Measurements from ENCODE around the gene SYNJ1.
"Not testable (repeated sequence)": the region's sequence is repeated elsewhere in the genome, so short reads cannot be mapped to it uniquely, and the experiment has no call there.

Gene SYNJ1

DNA sequence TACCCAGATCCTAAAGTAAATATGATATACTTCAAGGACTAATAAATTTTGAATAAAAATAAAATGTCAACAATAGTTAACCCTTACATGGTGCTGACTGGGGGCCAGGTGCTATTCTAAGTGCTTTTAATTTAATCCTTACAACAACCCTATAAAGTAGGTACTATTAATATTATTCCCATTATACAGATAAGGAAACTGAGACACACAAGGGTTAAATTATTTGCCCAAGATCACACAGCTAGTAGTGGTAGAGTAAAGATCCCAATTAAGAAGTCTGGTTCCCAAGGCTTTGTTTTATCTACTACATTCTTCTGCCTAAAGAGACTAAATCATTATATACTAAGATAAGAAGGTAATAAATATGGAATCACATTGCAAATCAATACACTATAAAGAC is 34.2 kb downstream of the SYNJ1 start:
- DNase-seq, result no peak

DNA sequence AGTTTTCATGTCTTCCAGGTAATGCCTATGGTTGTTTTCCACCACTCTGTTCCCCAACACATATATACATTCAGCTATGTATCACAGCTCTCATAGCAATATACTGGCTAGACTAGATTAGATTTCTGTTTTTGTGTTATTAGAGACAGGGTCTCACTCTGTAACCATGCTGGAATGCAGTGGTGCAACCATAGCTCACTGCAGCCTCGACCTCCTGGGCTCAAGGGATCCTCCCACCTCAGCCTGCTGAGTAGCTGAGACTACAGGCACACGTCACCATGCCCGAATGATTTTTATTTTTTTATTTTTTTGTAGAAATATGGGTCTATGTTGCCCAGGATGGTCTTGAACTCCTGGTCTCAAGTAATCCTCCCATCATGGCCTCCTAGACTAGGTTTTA is 37.7 kb downstream of the SYNJ1 start:
- no peak for DNase-seq

DNA sequence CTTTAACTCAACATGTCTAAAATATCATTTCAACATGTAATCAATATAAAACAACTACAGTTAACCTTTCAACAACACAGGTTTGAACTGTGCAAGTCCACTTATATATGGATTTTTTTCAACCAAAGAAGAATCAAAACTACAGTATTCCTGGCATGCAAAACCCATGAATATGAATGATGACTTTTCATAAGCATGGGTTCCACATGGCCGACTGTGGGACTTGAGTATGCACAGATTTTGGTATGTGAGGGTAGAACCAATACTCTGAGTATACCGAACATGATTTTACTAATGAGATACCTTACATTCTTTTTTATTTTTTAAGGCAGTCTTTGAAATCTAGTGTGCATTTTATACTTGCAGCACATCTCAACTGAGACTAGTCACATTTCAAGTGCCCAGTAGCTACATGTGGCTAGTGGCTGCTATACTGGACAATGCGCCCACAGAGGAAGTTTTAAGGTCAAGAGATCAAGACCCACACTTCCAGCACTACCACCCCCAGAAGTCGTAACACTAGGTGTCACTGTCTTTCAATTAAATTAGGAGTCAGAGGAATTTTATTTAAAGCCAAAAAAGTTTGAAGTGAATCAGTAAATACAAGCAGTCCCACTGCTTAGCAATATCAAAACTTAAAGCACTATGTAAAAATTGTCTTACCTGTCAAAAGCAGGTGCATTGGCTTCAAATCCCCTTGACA is 40.0 kb downstream of the SYNJ1 start:
- no peak for DNase-seq

DNA sequence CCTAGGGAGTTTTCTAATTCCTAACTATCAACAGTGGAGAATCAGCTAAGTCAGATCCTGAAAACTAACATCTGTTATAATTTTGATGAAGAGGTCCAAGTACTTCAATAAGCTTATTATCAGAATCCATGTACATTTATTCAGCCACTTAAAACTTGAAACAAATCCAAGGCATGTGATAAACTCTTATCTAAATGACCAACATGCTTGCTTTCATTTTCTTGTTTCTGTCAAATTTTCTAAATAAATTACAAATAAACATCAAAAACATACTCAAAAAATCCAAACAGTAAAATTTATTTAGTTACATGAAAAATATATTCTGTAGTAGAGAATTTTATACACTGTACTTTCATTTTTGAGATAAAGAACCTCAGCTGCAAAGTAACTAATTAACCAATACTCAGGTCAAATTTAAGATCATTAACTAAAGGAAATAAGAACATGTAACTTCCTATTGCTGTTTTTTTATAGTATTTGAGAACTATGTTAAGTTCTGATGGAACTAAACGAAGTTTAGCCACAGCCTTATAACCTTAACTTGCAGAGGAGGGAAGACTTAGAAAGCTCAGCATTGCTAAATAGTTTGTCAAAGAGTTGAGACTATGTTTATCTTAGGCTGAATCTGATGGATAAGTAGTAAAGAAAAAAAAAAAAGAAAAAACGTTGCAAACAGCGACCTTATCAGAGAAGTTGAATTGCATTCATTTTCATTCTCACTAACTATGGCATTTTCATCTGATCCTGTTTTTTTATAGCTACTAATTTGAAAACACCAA is 44.9 kb downstream of the SYNJ1 start:
- DNase-seq, result no peak

DNA sequence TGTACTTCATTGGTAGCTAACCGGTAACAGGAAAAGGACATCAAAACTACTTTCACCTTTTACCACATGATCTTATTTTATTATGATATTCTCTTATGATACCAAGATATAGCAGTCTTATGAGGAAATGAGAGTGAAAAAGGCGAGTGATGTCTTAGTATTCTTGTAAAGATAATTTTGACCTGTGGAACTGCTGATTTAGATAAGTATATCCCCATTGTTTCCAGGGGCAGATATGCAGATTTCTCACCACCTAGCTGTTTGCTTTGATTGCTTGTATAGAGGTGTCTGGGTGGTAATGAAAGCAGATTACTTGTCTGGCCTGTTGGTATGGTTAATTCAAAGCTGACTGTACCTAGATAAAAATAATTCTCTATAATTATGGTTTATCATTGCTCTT is 53.1 kb downstream of the SYNJ1 start:
- DNase-seq, result no peak

DNA sequence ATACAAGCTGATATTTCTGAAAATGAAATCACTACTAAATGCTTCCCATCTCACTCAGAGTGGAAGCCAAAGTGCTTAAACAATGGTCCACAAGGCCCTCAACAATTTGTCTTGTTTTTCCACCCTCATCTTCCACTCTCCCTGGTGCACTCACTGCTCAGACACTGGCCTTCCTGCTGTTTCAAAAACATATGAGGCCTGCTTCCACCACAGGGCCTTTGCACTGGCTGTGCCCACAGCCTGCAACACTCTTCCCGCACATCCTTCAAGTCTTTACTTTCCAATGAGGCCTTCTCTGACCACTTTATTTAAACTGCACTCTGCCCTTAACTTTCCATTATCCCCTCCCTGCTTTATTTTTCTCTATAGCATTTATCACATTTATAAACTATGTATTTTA is 53.8 kb downstream of the SYNJ1 start:
- DNase-seq, result no peak

DNA sequence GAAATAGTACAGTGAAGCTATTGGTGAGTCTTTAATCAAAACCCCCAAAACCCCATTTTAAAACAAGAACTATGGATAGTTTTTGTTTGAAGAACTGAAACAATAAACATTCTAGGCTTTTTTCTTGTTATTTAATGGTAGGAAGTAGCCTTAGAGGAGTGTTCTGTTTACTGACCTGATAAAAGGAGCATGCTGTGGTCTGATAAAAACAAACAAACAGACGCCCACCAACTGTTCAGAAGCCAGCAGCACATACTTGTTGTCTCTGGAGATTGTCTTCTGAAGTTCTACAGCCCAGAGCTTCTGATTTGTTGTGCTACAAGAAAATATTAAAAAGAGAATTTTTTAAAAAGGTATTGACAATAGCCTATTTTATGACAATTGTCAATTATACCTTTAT is 61.6 kb downstream of the SYNJ1 start:
- no peak for DNase-seq

DNA sequence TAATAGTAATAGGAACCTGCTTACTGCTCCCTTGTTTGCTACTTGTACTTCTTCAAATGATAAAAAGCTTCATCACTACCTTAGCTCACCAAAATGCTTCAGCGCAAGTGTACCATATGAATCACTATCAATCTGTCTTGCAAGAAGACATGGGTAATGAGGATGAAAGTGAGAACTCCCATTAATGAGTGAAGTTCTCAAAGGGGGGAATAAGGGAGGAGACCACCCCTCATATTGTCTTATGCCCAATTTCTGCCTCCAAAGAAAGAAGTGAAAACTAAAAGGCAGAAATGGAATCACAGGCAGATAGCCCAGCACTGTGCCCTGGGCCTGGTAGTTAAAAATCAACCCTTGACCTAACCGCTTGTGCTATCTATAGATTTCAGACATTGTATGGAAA is 63.7 kb downstream of the SYNJ1 start:
- not testable (repeated sequence) for DNase-seq

DNA sequence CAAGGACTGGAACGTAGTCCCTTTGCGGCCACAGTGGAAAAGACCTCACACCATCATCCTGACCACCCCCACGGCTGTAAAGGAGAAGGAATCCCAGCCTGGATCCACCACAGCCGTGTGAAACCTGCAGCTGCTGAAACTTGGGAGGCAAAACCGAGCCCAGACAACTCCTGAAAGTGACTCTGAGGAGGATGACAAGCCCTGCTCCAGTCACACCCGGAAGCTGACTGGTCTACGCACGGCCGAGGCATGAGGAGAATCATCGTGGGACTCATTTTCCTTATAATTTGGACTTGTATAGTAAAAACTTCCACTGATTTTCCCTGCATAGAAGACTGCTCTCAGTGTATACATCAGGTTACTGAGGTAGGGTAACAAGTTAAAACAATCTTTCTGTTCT is 65.8 kb downstream of the SYNJ1 start:
- not testable (repeated sequence) for DNase-seq

DNA sequence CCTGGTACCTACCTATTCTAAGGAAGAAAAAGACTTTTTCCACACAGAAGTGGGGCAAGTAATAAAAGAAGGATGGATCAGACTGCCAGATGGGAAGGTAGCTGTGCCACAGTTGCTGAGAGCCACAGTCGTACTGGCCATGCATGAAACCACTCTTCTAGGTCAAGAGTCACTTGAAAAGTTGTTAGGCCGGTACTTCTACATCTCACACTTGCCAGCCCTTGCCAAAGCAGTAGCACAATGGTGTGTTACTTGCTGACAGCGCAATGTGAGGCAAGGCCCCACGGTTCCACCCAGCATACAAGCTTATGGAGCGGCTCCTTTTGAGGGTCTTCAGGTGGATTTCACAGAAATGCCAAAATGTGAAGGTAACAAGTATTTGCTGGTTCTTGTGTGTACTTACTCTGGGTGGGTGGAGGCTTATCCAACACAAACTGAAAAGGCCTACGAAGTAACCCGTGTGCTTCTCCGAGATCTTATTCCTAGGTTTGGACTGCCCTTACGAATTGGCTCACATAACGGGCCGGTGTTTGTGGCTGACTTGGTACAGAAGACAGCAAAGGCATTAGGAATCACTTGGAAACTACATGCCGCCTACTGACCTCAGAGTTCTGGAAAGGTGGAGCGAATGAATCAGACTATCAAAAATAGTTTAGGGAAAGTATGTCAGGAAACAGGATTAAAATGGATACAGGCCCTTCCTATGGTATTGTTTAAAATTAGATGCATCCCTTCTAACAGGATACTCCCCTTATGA is 66.6 kb downstream of the SYNJ1 start:
- DNase-seq, result peak; percentile 0

DNA sequence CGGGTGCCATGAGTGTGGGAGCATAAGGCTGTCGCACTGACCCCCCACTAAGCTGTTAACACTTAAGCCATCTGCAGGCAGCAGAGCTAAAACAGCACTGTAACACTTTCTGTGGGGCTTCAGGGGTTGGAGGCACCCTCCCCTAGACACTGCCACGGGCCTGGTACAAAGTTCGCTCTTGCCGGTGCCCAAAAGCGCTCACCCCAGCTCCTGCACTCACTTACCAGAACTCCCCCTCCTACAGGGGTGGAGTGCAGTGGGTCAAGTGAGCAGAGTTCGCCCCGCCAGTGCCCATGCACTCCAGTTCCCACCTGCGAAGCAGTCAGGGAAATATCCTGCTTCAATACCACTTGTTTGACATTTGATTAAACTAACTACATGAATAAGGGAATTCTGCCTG is 69.3 kb downstream of the SYNJ1 start:
- DNase-seq, result no peak

DNA sequence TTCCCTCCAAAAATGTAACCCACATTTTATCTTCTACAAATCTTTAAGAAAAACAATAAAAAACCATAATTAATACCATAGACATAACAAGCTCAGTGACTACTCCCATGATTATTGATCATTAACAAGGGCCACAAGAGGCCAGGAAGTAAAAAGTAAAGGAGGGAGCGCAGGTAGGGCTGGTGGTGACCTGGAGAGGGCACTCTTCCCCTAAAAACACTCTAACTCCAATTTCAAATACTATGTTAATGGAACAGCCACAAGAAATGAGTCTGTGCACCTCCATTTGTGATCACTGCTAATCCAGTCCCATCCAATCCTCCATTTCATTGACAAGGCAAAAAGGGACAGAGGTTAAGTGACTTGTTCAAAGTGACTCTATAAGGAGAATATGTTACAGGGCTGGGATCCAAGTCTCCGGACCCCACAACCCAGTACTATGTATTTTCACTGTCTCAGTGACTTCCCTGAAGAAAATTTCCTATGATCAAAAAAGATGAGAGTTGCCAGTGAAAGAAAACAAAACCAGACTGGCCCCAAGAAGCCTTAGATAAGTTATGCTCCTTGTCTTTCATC is 74.4 kb downstream of the SYNJ1 start:
- peak; percentile 4 for DNase-seq

DNA sequence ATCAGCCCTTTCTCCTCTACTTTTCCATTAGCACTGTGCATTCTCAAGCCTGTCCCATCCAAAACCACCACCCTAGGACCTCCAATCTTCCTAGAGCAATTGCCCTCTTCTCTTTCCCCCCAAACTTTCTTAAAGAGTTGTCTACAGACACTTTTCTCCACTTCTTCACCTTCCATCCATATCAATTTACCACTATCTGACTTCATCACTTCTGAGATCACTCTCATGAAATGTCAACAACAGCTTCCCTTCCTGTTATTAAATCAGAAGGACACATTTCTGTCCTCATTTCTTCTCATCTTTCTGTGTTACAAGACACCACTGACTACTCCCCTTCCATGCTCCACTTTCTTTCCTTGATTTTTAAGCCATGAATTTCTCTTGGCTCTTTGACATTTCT is 79.6 kb downstream of the SYNJ1 start:
- DNase-seq, result no peak

DNA sequence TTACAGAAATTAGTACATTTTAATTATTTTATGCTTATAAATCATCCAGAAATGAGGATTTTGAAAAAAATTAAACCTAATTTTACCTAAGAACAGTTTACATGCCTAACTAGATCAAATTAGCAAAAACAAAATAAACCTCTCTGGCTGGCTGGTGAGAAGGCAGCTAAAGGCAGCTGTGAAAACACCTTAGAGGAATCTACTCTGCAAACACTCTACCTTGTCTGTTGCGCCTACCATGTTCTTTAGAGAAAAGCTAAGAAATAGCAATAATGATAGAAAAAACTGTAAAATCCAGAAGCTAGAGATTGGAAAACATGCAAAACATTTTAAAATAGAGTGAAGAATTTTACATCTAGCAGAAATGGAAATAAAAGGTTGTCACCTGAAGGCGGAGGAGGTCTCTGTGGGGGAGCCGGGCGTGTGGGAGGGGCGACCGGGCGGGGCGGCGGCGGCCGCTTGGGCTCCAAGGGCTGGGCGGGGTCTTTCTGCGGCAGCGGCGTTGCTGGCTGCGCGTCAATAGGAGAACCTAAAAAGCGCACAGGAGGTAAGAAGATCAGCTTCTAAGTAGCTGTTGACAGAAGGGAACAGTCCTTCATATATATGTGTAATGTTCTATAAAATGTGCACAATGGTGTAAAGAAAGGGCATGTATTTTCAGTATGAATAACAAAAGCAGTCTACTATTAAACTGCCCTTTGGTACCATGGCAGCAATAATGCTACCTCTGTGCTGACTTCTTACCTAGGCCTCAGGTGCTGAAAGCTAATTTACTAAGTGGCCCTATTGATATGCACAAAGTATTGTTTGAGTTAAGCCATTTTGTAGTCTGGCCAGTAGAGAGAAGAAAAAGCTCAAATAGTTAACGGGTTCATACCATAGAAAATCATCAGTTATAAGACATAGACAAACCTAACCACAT is 82.3 kb downstream of the SYNJ1 start:
- DNase-seq, result no peak

DNA sequence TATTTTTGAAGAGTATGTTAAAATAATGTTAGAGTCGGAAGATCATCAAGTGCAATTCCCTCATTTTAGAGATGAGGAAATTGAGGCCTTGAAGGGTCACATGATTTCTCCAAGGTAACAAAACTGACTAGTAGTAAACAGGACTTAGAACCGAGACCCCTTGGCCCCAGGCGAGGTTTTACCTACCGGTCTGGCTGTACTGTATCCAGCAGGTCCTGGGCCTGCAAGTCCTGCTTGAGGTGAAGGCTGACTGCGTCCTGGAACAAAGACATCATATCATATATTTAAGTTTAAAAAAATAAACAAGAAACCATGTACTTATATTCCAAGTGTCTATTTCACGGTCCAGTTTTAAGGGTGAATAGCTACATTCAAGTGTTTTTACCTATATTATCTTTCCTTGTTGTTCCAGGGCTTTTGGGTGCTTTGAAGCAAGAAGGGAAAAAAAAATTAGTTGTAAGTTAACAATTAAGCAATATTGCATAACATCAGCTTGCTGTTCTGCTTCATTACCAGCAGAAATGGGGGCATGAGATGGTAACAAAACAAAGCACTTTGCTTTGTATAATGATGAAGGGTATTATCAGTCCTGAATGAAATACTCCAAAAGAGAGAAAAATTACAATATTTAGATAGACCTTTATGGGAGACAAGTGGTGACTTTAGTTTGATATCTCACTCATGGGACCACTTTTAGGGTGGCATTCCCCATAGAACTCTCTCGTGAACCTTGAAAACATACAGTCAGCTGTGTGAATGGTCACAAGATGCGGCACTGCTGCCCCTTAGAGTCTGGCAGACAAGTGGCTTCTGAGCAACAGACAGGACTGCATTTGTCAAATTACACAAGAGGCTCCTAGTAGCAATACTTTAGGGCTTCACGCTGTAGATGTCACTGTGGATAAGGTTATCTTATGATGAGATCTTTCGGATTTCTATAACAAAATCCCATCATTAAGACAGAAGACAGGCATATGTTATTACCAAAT is 85.8 kb downstream of the SYNJ1 start:
- DNase-seq, result no peak

DNA sequence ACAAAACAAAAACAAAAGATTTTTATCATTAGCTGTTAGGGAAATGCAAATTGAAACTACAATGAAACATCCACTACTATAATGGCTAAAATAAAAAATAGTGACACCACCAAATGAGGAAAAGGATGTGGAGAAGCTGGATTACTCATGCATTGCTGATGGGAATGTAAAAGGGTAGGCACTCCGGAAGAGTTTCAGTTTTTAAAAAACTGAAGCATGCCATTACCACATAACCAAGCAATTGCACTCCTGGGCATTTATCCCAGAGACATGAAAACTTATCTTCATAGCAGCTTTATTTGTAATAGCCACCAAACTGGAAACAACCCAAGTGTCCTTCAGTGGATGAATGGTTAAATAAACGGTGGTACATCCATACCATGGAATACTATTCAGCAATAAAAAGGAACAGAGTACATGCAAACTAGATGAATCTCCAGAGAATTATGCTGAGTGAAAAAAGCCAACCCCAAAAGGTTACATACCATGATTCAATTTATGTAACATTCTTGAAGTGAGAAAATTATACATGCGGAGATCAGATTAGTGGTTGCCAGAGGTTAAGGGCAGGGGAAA is 101.1 kb downstream of the SYNJ1 start:
- DNase-seq, result no peak

DNA sequence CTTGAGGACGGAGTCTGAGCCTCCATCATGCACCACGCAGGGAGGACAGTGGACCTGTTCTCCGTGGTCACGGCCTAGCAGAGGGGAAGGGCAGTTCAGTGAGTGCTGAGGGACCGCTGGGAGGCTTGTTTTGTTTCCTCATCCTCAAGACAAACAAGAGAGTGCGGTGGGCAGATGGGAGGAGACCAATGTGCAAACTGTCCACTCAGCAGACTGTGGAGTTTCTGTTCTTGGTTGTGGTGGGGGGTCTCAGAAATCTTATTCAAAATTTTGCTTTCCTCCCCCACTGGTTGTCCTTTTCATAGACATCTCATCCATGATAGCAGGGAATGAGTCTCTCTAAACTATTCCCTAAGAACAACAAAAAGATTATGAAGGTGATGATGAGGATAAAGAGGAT is 109.6 kb downstream of the SYNJ1 start:
- not testable (repeated sequence) for DNase-seq

DNA sequence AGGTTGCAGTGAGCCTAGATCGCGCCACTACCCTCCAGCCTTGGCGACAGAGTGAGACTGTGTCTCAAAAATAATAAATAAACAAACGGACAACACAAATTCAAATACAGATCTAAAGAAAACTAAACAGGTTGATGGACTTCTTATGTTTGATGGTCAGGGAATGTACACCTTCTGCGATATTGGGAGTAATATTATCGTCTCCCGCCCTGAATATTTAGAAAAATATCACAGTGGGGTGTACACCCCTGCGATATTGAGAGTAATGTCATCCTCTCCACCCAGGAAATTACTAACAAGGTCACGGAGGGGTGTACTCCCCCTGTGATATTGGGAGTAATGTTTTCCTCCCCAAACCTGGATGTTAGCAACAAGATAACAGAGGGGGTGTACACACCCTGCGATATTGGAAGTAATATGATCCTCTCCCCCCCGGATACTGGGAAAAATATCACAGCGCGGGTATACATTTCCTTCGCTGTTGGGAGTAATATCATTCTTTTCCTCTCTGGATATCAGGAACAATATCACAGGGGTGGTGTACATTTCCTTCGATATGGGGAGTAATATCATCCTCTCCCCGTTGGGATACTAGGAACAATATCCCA is 114.3 kb downstream of the SYNJ1 start:
- no peak for DNase-seq

DNA sequence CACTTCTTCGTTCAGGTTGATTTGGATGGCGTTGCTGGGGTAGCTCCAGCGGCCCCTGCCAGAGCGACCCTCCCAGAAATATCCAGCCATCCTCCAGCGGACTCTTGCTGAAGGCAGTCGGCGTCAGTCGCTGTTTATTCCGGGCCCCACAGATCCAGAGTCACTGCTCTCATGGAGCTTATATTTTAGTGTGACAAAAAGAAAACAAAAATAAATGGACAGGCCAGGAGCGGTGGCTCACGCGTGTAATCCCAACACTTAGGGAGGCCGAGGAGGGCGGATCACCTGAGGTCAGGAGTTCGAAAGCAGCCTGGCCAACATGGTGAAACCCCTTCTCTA is 114.8 kb downstream of the SYNJ1 start:
- DNase-seq, result no peak
